GM08714 (cell line): ENCODE data around the gene FMN2.

Experiments used
- H3K4me3 ChIP-seq: fragments of 200-500 bp; sonication (Bioruptor generic); 2 replicates; pipeline ENCODE4 v1.5.1; 2014; ENCODE audit warnings: mild to moderate bottlenecking, low read length, inconsistent platforms
- ZNF274 ChIP-seq: IDR thresholded peaks from 2 replicates; pipeline ENCODE4 v1.6.1; 2012; ENCODE audit warnings: mild to moderate bottlenecking, low read depth, low read length

The FMN2 gene

DNA sequence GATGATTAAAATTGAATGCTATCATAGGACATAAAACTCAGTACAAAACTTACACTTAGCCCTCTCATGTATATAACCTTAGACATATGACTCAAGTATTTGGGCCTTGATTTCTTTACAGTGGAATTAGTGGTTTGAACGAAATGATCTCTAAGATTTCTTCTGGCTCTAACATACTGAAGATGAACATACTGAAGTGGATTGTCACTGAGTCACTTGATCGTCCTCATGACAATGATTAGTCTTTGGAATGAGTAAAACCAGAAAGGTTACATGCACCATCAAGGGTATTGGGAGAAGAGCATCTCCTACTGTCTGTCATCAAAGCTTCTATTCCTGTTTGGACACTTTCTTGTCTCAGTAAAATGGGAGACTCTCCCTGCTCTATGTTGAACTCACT is 17.4 kb downstream of the FMN2 start:
- no peak for TF ChIP-seq ZNF274

DNA sequence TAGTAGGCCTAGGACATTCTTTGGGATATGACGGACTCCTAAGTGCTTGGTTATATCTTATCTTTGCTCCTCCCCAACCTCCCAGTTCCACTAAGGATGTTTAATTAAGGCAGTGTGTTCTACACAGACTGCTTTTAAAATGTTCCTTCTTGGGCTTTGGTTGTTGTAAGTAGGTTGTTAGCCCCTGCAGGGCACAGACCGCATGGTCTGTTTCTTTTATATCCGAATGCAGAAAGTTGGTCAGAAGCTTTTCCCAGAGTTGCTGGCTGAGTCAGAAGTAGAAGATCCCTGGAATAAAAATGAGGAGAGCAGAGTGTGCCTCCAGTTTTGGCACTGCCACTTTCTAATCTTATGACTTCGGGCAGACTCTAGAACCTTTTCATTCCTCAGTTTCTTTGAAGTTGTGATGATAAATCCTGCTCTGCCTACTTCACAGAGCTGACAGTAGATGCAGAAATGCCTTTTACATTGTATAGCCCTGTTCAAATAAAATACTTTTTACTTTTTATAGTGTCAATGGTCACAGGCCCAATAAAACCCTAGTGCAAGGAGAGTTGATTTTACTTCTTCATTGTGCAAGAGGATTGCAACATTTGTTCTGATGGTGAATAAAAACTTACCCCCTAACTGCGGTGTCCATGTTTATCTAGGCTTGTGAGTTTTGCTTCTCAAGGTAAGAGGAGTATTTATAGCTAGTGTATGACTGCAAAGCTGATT is 18.4 kb downstream of the FMN2 start:
- H3K4me3 ChIP-seq = no peak overlapping the region
- no peak for TF ChIP-seq ZNF274

More for the DNA sequence above, 17.4 kb downstream of the FMN2 start:
- no peak overlapping the region for H3K4me3 ChIP-seq

DNA sequence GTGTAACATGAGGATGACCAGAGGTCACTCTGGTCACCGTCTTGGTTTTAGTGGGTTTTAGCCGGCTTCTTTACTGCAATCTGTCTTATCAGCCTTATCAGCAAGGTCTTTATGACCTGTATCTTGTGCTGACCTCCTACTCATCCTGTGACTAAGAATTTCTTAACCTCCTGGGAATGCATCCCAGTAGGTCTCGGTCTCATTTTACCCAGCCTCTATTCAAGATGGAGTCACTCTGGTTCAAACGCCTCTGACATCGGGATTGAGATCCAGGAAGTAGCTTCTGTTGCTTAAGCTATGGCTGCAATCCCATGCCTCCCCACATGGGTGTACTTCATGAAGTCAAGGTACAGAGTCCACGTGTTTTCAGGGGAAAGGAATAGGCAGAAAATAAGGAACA is 19.9 kb downstream of the FMN2 start:
- TF ChIP-seq ZNF274 = no peak
- H3K4me3 ChIP-seq = no peak overlapping the region

DNA sequence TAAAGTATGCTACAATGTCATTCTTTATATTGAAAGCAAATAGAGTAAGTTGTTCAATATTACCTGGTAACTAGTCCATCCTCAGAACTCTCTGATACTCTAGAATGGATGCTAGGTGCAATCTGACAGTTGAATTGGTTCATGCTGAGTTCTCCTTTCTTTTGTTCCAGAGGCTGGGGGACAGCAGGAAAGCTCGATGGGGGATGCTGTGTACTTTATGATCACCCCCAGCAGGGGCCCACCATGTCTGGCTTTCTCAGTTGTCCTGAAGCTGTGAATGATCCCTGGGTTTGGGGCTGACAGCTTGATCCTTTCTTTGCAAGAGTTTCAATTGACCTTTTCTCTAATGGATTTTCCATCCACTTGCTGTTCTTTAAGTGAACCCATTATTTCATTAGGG is 22.5 kb downstream of the FMN2 start:
- no peak for TF ChIP-seq ZNF274
- H3K4me3 ChIP-seq = no peak overlapping the region

DNA sequence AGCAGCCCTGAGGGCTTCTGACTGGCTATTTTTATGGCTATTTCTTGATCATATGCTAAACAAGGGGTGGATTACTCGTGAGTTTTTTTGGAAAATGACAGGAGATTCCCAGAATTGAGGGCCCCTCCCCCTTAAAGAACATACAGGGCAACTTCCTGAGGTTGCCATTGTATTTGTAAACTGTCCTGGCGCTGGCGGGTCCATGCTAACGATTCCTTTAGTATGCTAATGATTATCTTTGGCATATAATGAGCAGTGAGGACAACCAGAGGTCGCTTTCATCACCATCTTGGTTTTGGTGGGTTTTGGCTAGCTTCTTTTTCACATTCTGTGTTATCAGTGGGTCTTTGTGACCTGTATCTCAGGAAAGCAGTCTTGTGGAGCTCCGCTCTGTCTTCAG is 24.1 kb downstream of the FMN2 start:
- no peak for TF ChIP-seq ZNF274
- no peak overlapping the region for H3K4me3 ChIP-seq

DNA sequence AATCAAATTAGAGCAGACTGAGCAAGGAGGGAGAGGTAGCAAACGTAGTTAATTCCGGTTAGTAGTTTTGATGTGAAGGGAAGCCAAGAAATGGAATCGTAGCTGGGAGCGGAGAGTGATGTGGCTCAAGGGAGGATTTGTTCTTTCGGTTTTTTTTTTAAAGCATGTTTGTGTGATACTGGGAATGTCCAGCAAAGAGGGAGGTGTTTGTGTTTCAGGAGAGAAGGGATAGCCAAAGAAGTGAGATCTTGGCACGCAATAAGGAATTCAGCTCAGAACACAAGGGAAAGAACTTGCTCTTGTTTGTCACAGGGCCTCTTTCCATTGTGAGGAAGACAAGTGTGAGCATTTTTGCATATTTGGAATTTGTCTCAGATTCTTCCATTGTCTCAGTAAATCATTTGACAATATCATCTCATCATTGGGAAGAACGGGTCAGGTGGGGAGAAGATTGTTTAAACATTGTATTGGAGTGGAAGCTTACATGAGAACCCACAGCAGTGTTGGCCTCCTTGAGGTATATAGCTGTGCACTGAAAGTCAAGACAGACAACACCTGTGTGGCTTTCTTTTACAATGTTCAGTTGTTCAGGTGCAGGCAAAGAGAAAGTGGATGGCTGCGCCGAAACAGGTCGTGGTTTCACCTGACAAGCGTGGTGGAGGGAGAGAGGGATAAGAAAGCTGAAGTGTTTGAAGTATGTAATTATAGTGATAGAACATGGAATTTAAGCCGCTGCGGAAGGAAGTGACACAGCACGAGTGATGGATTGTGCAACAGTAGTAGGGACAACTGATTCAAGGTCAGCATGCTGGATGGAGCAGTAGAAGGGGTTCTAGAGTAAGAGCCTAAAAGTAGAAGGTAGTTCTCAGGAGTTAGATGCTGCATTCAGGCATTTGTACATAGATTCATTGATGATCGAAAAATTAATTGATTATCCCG is 25.4 kb downstream of the FMN2 start:
- no peak overlapping the region for H3K4me3 ChIP-seq
- no peak for TF ChIP-seq ZNF274

DNA sequence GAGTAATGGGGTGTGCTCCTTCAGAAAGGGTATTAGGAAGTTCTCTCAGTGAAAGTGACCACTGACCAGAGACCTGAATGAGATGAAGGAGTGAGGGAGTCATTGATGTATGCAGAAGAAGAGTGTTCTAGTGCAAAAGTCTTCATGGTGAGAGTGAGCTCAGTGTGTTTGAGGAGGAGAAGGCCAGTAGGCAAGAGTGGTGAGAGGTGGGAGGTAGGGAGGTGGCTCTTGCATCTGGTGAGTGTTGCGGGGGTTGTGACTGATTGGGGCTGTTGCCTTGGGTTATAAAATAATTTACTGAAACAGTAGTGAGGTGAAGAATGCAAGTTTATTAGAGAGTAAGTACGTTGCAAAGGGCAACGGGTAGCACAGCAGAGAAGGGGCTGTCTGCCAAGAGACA is 26.2 kb downstream of the FMN2 start:
- TF ChIP-seq ZNF274 = no peak
- no peak overlapping the region for H3K4me3 ChIP-seq

DNA sequence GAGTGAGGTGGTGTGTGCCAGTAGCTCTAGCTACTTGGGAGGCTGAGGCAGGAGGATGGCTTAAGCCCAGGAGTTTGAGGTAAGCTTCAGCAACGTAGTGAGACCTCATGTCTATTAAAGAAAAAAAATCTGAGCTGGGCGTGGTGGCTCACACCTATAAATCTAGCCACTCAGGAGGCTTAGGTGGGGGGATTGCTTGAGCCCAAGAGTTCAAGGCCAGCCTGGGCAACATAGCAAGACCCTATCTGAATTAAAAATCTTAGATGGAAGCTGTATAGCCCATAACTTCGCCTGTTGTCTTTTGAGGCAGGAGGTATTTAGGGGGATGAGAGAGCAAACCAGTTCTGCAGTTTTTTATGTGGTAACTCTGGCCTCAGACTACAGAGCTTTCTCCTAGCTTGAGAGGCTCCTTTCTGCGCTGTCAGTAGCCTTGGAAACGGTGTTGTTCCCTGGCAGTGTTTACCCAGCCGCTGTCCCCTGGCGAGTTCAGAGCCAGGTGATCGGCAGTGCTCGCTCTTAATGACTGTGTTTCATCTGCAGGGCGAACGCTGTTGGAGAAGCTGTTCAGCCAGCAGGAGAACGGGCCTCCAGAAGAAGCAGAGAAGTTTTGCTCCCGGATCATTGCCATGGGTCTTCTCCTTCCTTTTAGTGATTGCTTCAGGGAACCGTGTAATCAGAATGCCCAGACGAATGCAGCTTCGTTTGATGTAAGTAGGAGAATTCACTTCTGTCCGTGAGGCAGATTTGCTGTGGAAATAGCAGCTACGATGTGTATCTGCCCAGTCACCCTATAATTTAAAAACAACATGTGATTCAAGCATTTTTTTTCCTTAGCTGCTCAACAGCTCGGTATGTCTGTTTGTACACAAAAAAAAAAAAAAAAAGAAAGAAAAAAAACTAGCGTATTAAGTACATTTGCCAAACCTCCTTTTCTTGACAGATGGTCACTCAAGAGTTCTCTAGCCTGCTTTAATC is 31.2 kb downstream of the FMN2 start:
- no peak for TF ChIP-seq ZNF274
- no peak overlapping the region for H3K4me3 ChIP-seq

DNA sequence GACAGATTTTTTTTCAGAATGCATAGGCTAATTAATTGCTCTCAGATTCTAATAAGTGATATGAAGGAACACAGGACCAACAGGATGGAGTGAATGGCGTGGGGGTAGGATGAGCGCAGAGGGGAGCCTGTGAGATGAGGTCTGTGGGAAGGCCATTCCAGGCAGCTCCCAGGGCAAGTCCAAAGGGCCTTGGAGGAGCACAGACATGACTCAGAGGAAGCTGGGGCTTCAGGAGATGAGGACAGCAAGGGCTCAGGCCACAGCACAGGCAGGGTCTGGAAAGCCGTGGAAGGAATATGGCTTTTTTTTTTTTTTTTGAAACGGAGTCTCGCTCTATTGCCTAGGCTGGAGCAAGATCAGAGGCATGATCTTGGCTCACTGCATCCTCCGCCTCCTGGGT is 35.1 kb downstream of the FMN2 start:
- H3K4me3 ChIP-seq = no peak overlapping the region
- no peak for TF ChIP-seq ZNF274

DNA sequence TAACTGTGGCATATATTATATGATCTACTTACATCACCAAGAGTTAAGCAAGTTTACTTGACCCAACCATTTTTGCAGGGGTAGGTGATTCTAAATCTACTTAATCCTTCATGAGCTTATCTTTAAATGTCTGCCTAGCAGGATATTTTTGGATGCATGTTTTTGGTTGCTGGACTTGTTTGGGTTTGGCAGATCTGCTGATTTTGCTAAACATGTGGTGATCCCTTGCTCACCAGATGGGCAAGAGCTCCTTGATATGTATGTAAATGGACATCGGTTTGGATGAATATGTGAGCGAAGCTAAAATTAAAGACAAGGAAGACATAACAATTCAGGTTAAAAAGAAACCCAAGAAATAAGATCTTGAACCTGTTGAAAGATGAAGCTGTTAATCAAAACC is 36.7 kb downstream of the FMN2 start:
- H3K4me3 ChIP-seq = no peak overlapping the region
- no peak for TF ChIP-seq ZNF274

DNA sequence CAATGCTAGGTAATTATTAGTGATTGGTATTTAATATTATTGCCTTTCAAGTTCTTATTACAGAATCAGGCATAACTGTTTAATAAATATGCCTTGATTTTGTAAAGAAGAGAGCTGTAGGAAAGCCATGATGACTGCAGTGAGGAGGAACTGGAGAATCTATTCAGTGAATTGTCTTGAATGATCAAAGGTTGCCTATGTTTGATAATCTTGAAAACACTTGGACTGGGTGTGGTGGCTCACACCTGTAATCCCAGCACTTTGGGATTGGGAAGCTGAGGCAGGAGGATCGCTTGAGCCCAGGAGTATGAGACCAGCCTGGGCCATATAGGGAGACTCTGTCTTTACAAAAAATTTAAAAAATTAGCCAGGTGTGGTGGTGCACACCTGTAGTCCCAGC is 42.4 kb downstream of the FMN2 start:
- TF ChIP-seq ZNF274 = no peak
- H3K4me3 ChIP-seq = no peak overlapping the region

DNA sequence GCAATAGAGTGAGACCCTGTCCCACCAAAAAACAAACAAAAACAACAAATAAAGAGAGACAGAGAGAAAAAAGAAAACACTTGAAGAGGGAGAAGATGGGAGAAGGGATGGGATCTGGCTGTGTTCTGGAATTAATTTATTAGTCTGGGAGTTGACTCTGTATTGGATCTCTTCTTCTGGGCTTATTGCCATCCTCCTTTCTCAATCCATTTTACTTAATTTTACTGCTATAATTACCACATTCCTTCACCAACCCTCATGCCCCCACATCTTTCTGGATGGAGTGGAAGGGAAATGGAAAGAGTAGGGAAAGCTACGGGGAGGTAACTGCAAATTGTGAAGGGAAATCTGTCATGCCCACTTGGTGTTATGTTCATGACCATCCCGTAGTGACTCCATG is 42.9 kb downstream of the FMN2 start:
- H3K4me3 ChIP-seq = no peak overlapping the region
- no peak for TF ChIP-seq ZNF274

DNA sequence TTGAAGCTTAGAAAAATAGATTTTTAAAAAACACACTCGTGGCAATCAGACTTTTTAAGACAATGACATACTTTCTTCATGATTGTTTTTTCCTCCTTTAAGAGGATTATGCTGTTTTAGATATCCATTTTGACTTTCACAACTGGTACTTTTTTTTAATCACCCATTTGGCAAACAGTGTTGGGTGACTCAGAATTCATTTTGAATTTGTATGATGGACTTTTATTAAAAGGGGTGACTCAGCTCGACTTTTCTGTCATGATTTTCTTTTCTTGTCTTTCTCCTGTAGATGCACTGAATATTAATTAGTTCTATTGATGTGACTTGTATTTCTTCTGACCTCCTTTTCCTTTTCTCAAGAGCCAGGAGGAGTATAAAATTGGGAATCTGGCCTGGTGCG is 44.7 kb downstream of the FMN2 start:
- no peak overlapping the region for H3K4me3 ChIP-seq
- TF ChIP-seq ZNF274 = no peak

DNA sequence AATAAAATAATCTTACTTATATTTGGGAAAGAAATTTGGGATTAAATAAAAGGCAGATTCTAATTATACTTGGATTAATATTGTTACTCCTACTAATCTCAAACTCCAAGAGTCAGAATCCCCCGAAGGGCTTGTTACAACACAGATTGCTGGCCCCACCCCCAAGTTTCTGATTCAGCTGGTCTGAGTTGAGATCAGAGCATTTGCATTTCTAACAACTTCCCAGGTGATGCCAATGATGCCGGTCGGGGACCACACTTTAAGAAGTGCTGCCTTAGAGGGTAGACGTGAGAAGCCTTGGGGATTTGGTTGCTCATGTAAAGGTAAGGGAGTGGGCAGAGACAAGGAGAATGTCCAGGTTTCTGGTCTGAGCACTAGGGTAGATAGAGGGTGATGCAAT is 47.2 kb downstream of the FMN2 start:
- TF ChIP-seq ZNF274 = no peak
- H3K4me3 ChIP-seq = no peak overlapping the region
